Hepatocyte (in vitro differentiated cells): ENCODE data around the gene ANKRD40. TPM values are rescaled to one million over a fixed set of nuclear protein-coding genes. Genes with fewer than 3 reads are reported as not detected.

Experiments used
- DNase-seq: peaks from one replicate; pipeline ENCODE4 v3.0.0-alpha.2; 2016; ENCODE audit warnings: low spot score
- H2AFZ ChIP-seq: fragments of 200-600 bp; sonication (generic); 2 replicates; pipeline ENCODE4 v1.6.0; 2016; ENCODE audit warnings: antibody characterized with exemption, mild to moderate bottlenecking
- H3K27ac ChIP-seq: fragments of 200-600 bp; sonication (generic); 2 replicates; pipeline ENCODE4 v1.5.1; 2016; ENCODE audit warnings: mild to moderate bottlenecking
- H3K27me3 ChIP-seq: fragments of 200-600 bp; sonication (generic); 2 replicates; pipeline ENCODE4 v1.6.1; 2016
- H3K36me3 ChIP-seq: fragments of 200-600 bp; sonication (generic); replicated peaks from 2 replicates; pipeline ENCODE4 v1.5.1; 2016; ENCODE audit warnings: low read depth; ENCODE audit not compliant: insufficient read depth
- H3K4me1 ChIP-seq: fragments of 200-600 bp; sonication (generic); 2 replicates; pipeline ENCODE4 v1.5.1; 2016; ENCODE audit warnings: mild to moderate bottlenecking, moderate library complexity; ENCODE audit not compliant: insufficient read depth
- H3K4me2 ChIP-seq: fragments of 200-600 bp; sonication (generic); 2 replicates; pipeline ENCODE4 v1.6.0; 2016
- H3K4me3 ChIP-seq: fragments of 200-600 bp; sonication (generic); 2 replicates; pipeline ENCODE4 v1.5.1; 2016; ENCODE audit warnings: mild to moderate bottlenecking
- H3K79me2 ChIP-seq: fragments of 200-600 bp; sonication (generic); 2 replicates; pipeline ENCODE4 v1.6.0; 2017; ENCODE audit warnings: mild to moderate bottlenecking
- H3K9me2 ChIP-seq: fragments of 200-600 bp; sonication (generic); replicated peaks from 2 replicates; pipeline ENCODE4 v1.6.0; 2017; ENCODE audit warnings: mild to moderate bottlenecking; ENCODE audit not compliant: insufficient read depth
- H3K9me3 ChIP-seq: fragments of 200-600 bp; sonication (generic); 2 replicates; pipeline ENCODE4 v1.5.1; 2016; ENCODE audit warnings: low read depth, mild to moderate bottlenecking
- H4K20me1 ChIP-seq: fragments of 200-600 bp; sonication (generic); 2 replicates; pipeline ENCODE4 v1.6.0; 2016; ENCODE audit warnings: mild to moderate bottlenecking; ENCODE audit not compliant: insufficient read depth, poor library complexity, severe bottlenecking
- EZH2 ChIP-seq: fragments of 200-600 bp; sonication (generic); IDR thresholded peaks from 2 replicates; pipeline ENCODE4 v1.6.1; 2016; ENCODE audit warnings: antibody characterized with exemption, mild to moderate bottlenecking, borderline replicate concordance
- EZH2phosphoT487 ChIP-seq: fragments of 200-600 bp; sonication (generic); IDR thresholded peaks from one replicate; pipeline ENCODE4 v1.6.1; 2018; ENCODE audit warnings: antibody characterized with exemption, mild to moderate bottlenecking, low read depth, moderate library complexity; ENCODE audit not compliant: unreplicated experiment, severe bottlenecking
- WGBS: methylation state at CpG from one replicate; pipeline ENCODE4 v1.1.6; 2016; ENCODE audit warnings: low lambda C conversion rate; ENCODE audit errors: missing lambda C conversion rate; 5-methylcytosine and 5-hydroxymethylcytosine counted together
- polyA plus RNA-seq: library from polyadenylated mRNA; unstranded; fragments of >200 nt; fragmentation: Nextera tagmentation; extraction: Ambion mirVana; gene quantifications from 2 replicates; pipeline ENCODE4 v1.2.1, GENCODE V29; 2016
- small RNA-seq: library from RNA; depleted of rRNA; stranded (forward); fragments of <200 nt; gene quantifications from one replicate; pipeline ENCODE3, GENCODE V24; 2014
- total RNA-seq: library from RNA; depleted of rRNA; stranded (reverse); fragments of >200 nt; gene quantifications from 2 replicates; pipeline ENCODE4 v1.2.3, GENCODE V29; 2014
- TF ChIP-seq, protein P1 (sequence below): fragments of 200-600 bp; sonication (generic); IDR thresholded peaks from 2 replicates; pipeline ENCODE4 v1.5.1; 2016; ENCODE audit warnings: antibody characterized with exemption, mild to moderate bottlenecking; ENCODE audit not compliant: poor library complexity

The ANKRD40 gene
- total and polyA plus RNA-seq, 2 experiments from 2014 or later, result 10.3 to 28.1 TPM

DNA sequence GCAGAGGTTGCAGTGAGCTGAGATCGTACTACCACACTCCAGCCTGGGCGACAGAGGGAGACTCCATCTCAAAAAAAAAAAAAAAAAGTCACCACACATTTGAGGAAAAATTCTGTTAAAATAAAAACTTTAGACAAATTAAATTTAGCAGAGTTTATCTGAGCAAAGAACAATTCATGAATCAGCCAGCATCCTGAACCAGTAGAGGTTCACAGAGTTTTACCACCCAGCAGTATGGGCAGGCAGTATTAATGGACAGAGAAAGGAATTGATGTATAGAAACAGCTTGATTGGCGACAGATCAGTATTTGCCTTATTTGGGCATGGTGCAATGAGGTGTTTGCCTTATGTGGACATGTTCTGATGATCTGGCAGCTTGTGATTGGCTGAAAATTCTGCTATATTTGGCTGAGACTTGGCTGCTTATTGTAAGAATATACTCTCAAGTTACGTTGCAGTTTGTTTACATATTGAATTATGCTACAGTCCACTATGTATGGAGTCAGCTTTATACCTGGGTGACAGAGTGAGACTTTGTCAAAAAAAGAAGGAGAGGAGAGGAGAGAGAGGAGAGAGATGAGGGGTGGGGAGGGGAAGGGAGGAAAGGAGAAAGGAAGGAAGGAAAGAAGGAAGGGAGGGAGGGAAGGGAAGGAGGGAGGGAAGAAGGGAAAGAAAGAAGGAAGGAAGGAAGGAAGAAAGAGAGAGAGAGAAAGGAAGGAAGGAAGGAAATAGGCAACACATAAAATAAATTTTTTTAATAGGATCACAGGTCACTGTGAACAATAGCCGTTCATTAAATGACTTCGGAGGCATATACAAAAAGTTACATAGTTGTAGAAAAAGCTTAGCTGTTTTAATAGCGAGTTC, 58.4 kb downstream of the ANKRD40 start:
- Histone ChIP-seq H3K9me2 (no peaks in the 10 kb centered on the region), H3K27me3 (no peaks in the 10 kb centered on the region), H3K4me2 (no peak overlapping the region), H4K20me1 (no peaks in the 10 kb centered on the region), H3K36me3 (no peaks in the 10 kb centered on the region), H3K4me3 (no peak overlapping the region), H3K27ac (no peak overlapping the region), H3K79me2 (no peaks in the 10 kb centered on the region), H3K9me3 (no peaks in the 10 kb centered on the region), H3K4me1 (no peaks in the 10 kb centered on the region), H2AFZ (no peak overlapping the region)
- 84% methylated on average over 7 of the region's 7 CpGs for WGBS
- TF ChIP-seq EZH2, result no peak
- DNase-seq, result no peak

DNA sequence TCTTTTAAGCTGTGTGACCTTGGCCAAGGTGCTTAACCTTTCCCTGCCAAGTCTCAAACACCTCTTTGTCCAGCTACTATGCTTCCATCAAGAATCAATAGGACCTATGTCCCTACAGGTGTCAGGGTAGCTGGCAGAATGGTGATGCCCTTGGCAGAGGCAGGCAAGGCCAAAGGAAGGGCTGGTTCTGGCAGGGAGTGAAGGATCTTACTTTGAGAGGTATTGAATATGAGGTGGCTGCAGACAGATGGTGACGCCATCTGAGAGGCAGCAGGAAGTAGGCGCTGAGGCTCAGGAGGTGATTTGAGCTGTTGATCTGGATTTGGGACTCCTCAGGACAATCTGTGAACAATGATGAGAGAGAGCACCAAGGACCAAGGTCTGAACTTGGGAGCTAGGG, 60.5 kb downstream of the ANKRD40 start:
- H3K9me2 ChIP-seq, result no peaks in the 10 kb centered on the region
- no peaks in the 10 kb centered on the region for H3K27me3 ChIP-seq
- H3K4me3 ChIP-seq, result no peak overlapping the region
- no peak overlapping the region for H3K27ac ChIP-seq
- H3K9me3 ChIP-seq, result no peaks in the 10 kb centered on the region
- no peaks in the 10 kb centered on the region for H3K79me2 ChIP-seq
- H3K36me3 ChIP-seq, result no peaks in the 10 kb centered on the region
- peaks cover 10% of the 10 kb centered on the region for H3K4me1 ChIP-seq
- no peak for DNase-seq
- WGBS, result 95% methylated on average over 2 of the region's 2 CpGs
- H2AFZ ChIP-seq, result no peak overlapping the region
- H3K4me2 ChIP-seq, result no peak overlapping the region
- TF ChIP-seq EZH2 (no peak), EZH2phosphoT487 (no peak)
- TF ChIP-seq, protein P1, sequence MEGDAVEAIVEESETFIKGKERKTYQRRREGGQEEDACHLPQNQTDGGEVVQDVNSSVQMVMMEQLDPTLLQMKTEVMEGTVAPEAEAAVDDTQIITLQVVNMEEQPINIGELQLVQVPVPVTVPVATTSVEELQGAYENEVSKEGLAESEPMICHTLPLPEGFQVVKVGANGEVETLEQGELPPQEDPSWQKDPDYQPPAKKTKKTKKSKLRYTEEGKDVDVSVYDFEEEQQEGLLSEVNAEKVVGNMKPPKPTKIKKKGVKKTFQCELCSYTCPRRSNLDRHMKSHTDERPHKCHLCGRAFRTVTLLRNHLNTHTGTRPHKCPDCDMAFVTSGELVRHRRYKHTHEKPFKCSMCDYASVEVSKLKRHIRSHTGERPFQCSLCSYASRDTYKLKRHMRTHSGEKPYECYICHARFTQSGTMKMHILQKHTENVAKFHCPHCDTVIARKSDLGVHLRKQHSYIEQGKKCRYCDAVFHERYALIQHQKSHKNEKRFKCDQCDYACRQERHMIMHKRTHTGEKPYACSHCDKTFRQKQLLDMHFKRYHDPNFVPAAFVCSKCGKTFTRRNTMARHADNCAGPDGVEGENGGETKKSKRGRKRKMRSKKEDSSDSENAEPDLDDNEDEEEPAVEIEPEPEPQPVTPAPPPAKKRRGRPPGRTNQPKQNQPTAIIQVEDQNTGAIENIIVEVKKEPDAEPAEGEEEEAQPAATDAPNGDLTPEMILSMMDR, result no peak
- H4K20me1 ChIP-seq, result no peaks in the 10 kb centered on the region

- no peak overlapping the region for H3K27ac ChIP-seq
- peaks cover 19% of the 10 kb centered on the region for H3K4me1 ChIP-seq
- TF ChIP-seq EZH2 (no peak), EZH2phosphoT487 (no peak)
- TF ChIP-seq, protein P1, result no peak
- H3K4me2 ChIP-seq, result no peak overlapping the region
- H2AFZ ChIP-seq, result no peak overlapping the region
- H3K79me2 ChIP-seq, result no peaks in the 10 kb centered on the region
- H3K9me3 ChIP-seq, result no peaks in the 10 kb centered on the region
- H3K27me3 ChIP-seq, result no peaks in the 10 kb centered on the region
- no peak for DNase-seq
- 99% methylated on average over 3 of the region's 3 CpGs for WGBS
- H3K4me3 ChIP-seq, result no peak overlapping the region
- no peaks in the 10 kb centered on the region for H3K36me3 ChIP-seq
- H3K9me2 ChIP-seq, result no peaks in the 10 kb centered on the region
- H4K20me1 ChIP-seq, result no peaks in the 10 kb centered on the region
These were observed 61.7 kb downstream of the ANKRD40 start for GRCh38 chr17:50645748-50646682.

Small RNA genes within 50 kb of the gene (small RNA-seq; reads per million reads assigned to genes)
- gene RF00019, result not detected

Other genes with a start within 250 kb of the ANKRD40 start
- 0.20 and 0.40 TPM in 2 replicates for gene CHAD, start 239.0 kb downstream of the ANKRD40 start, total RNA-seq
- 1.1 and 1.8 TPM in 2 replicates for gene CHAD, start 239.0 kb downstream of the ANKRD40 start, polyA plus RNA-seq
- 28.6 and 29.7 TPM in 2 replicates for gene RSAD1, start 229.1 kb downstream of the ANKRD40 start, total RNA-seq
- gene RSAD1, start 229.1 kb downstream of the ANKRD40 start, polyA plus RNA-seq, result 30.4 and 44.2 TPM in 2 replicates
- gene MYCBPAP, start 199.5 kb downstream of the ANKRD40 start, total RNA-seq, result 0.43 TPM in 1 of 2 replicates, not detected in the other
- gene MYCBPAP, start 199.5 kb downstream of the ANKRD40 start, polyA plus RNA-seq, result 0.70 and 1.2 TPM in 2 replicates
- gene EPN3, start 175.2 kb downstream of the ANKRD40 start, total RNA-seq, result 2.7 and 3.8 TPM in 2 replicates
- 11.5 and 12.1 TPM in 2 replicates for gene EPN3, start 175.2 kb downstream of the ANKRD40 start, polyA plus RNA-seq
- gene SPATA20, start 160.7 kb downstream of the ANKRD40 start, total RNA-seq, result 91.0 and 97.5 TPM in 2 replicates
- gene SPATA20, start 160.7 kb downstream of the ANKRD40 start, polyA plus RNA-seq, result 108 and 114 TPM in 2 replicates
- 2.9 and 4.8 TPM in 2 replicates for gene CACNA1G, start 147.2 kb downstream of the ANKRD40 start, total RNA-seq
- 3.5 and 4.8 TPM in 2 replicates for gene CACNA1G, start 147.2 kb downstream of the ANKRD40 start, polyA plus RNA-seq
- gene ABCC3, start 73.0 kb downstream of the ANKRD40 start, total RNA-seq, result 12.6 and 18.1 TPM in 2 replicates
- 16.9 and 19.2 TPM in 2 replicates for gene ABCC3, start 73.0 kb downstream of the ANKRD40 start, polyA plus RNA-seq
- 56.4 and 56.9 TPM in 2 replicates for gene LUC7L3, start 11.7 kb upstream of the ANKRD40 start, total RNA-seq
- 156 and 256 TPM in 2 replicates for gene LUC7L3, start 11.7 kb upstream of the ANKRD40 start, polyA plus RNA-seq
- gene ANKRD40CL, start 59.6 kb upstream of the ANKRD40 start, total RNA-seq, result 3.3 and 4.2 TPM in 2 replicates
- 2.8 and 3.9 TPM in 2 replicates for gene ANKRD40CL, start 59.6 kb upstream of the ANKRD40 start, polyA plus RNA-seq
- gene WFIKKN2, start 127.7 kb upstream of the ANKRD40 start, total RNA-seq, result 0.36 and 0.50 TPM in 2 replicates
- gene WFIKKN2, start 127.7 kb upstream of the ANKRD40 start, polyA plus RNA-seq, result 0.68 TPM in 1 of 2 replicates, not detected in the other
- 52.1 and 53.6 TPM in 2 replicates for gene TOB1, start 158.4 kb upstream of the ANKRD40 start, total RNA-seq
- 41.1 and 43.2 TPM in 2 replicates for gene TOB1, start 158.4 kb upstream of the ANKRD40 start, polyA plus RNA-seq